Stimulated activated CD4-positive, alpha-beta T cell treated with anti-CD3 and anti-CD28 coated beads, Interleukin-1b, Interleukin-23, amount 100 ng/mL, for 24 hours (primary cell): ENCODE results near the gene MRS2.

Experiments
- DNase-seq, 4 experiments: peaks; one replicate each; pipeline ENCODE4 v3.0.0-alpha.2; 2020; ENCODE audit warnings: low read depth in 4 of 4, low spot score in 1 of 4

MRS2 gene

GRCh38 chr6:24429146-24429545 is 26.4 kb downstream of the MRS2 start:
- no peak for DNase-seq

DNA sequence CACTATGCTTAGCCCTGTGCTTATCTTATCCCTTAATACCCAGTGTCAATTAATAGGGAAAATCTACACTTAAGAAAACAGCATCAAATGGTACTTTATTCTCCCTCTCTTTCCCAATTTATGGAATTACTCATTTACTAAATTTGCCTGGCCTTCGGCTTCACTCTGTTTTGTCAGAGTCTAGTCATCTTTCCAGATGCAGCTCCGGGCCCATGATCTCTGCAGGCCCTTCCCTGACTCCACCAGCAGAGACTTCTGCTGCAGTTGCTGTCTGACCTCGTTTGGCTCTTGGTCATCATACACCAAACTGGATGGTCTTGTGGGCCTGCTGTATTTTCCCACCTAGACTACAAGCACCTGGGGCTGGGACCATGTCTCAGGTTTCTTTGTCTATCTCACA is 27.4 kb downstream of the MRS2 start:
- no peak for DNase-seq

GRCh38 chr6:24431045-24431451 is 28.3 kb downstream of the MRS2 start:
- no peak for DNase-seq

DNA sequence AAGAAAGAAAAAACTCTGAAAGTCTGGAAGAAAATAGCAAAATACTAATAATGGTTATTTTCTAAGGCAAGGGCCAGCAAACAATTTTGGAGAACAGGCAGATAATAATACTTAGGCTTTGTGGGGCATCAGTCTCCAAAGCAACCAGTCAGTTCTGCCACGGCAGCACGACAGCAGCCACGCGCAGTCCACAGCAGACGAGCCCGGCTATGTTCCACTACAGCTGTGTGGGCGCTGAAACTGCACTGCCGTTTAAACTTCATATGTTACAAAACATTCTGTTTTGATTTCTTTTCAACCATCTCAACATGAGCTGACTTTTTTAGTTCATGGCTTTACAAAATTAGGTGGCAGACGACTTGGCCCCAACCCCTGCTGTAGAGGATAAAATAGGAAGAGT is 29.9 kb downstream of the MRS2 start:
- no peak for DNase-seq

- DNase-seq: no peak
These were observed 34.2 kb downstream of the MRS2 start for GRCh38 chr6:24436979-24437378.

GRCh38 chr6:24439858-24440539 is 37.3 kb downstream of the MRS2 start:
- no peak for DNase-seq

DNA sequence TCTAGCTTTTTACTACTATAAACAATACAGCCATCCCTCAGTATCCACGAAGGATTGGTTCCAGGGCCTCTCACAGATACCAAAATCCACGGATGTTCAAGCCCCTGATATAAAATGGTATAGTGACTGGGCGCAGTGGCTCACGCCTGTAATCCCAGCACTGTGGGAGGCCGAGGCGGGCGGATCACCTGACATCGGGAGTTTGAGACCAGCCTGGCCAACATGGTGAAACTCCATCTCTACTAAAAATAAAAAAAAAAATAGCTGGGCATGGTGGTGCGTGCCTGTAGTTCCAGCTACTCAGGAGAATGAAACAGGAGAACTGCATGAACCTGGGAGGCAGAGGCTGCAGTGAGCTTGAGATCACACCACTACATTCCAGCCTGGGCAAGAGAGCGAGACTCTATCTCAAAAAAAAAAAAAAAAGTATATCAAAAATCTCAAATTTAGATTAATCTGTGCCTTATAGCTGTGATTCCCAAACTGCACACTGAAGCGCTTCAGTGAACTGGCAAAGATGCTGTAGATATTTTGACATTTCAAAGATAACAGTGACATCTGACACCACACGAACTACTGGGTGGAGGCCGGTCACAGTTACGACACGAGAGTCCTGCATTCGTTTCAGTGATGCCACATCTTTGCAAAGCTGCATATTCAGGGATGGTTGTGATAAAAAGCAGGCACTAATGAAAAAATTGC is 38.3 kb downstream of the MRS2 start:
- DNase-seq: no peak

GRCh38 chr6:24441599-24441904 is 38.8 kb downstream of the MRS2 start:
- DNase-seq: no peak

- no peak for DNase-seq
These were observed 41.9 kb downstream of the MRS2 start for GRCh38 chr6:24444588-24444987.

DNA sequence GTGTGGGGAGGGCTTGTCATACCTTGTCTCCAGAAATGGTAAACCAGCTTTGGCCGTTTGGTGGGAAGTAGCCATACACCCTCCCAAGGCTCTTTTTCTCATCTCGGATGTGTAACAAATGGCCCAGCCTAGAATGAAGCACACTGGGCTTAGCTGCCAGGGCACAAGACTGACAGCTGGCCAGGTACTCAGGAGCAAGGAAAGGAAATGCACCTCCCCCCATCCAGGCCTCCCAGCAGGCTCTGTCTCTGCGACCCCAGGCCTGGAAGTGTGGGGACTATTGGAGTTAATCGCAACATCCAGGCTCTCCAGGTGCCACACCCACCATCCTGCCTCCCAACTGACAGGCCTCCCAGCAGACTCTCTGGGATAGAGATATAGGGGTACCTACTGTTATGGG is 43.0 kb downstream of the MRS2 start:
- no peak for DNase-seq

GRCh38 chr6:24446670-24447069 is 43.9 kb downstream of the MRS2 start:
- DNase-seq: no peak

DNA sequence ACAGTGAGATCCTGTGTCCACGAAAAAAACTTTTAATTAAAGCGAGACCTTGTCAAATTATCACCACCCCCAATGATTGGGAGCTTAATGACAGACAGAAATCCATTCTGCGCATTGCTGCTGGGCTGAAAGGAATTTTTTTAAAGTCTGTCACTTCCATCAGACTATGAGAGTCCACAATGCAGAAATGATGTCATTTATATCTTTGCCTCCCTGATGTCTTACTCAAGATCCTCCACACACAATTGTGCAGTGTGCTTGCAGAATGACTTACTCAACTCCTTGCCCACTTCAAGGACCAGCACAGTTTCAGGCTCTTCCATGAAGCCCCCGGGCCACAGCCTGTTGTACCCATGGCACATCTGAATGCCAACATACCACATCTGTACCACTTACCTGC is 45.7 kb downstream of the MRS2 start:
- no peak for DNase-seq

DNA sequence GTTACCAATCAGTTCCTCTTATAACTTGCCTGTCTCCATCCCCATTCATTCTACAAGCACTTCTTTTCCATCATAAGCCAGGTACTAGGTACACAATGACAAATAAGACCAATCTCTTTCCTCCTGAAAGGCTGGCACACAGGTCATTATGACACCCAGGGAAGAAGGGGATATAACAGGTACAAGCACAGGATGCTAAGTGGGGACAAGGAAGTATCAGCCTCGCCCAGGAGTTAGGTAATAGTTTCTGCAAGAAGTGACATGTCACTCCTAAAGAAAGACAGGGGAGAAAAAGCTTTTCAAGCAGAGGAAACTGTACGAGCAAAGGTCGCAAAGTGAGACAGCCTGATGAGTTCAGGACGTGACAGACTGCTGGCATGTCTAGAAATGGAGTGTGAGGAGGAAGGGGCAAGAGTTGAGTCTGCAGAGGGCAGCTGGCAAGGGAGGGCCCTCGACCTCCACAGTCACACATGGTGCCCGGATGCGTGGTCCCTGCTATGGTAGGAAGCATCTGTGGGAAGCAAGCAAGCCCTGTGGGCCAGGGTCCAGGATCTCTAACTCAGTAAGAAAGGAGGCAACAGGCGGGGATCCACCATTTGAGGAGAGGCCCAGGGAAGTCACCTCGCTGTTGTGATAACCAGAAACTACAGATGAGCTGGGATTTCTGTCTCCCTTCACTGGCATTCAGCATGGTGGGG is 46.2 kb downstream of the MRS2 start:
- DNase-seq: no peak

GRCh38 chr6:24451581-24452388 is 49.0 kb downstream of the MRS2 start:
- DNase-seq: no peak

DNA sequence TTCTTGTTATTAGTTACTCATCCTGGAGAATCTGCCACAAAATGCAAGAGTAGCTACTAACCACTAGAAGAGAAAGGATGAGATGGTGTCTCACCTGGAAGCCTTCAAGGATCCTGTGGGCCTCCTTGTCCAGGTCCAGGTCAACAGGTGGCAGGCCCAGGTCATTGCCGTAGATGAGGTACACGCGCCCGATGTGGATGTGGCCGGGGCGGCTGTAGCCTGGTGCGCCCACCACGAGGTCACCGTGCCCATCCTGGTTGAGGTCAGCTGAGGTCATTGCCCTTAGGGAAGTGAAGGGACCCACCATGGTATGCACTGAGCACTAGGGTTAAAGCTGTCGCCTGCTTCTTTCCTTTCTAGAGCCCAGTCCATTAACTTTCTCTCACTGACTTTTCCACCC is 51.2 kb downstream of the MRS2 start:
- DNase-seq: no peak

GRCh38 chr6:24454452-24454851 is 51.7 kb downstream of the MRS2 start:
- DNase-seq: no peak

DNA sequence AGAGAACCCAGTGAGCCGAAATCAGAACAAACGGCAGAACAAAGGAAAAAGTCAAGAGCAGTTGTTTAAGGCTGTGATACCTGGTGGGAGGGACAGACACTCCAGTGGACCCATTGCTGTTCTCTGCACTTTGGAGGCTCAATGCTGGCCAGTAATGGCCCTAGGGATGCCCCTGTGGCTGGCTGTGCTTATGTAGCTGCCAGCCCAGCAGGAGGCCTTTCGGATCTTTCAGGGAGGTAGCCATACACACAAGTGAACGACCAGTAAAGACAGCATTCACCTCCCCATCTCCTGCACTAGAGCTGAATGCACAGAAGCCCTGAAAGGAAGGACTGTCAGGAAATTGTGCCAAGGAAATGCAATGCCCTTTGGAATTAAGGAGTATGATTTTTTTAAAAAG is 52.3 kb downstream of the MRS2 start:
- no peak for DNase-seq

DNA sequence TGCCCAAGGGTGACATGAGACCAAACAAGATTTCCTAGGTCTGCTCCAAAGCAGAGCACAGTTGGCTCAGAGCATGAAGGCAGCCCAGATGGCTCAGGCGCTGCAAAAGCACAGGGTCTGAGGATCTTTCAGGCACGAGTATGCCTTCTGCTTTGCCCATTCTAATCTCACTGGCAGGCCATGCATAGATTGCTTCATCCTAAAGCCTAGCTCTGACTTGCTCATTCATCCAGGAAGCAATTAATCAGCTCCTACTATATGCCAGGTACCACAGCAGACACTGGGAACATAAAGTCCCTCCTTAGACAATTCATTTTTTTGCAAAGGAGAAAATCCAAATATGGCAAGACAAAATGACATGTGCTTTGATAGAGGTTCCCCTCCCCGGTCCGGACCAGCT is 55.4 kb downstream of the MRS2 start:
- no peak for DNase-seq

DNA sequence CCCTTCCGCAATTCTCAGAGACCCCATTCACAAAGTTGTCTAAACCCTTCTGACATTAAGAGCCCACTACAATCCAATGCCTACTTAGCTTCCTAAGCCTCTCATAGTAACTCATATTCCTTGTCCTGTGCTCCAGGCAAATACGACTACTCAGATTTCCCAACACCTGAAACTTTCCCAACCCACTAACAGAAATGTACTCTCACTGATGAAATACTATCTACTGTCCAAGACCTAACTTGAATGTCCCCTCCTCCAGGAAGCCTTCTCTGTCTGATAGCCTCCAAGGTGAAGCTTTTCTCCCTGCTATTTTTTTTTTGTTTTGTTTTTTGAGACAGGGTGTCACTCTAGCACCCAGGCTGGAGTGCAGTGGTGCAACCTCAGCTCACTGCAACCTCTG is 56.2 kb downstream of the MRS2 start:
- no peak for DNase-seq

DNA sequence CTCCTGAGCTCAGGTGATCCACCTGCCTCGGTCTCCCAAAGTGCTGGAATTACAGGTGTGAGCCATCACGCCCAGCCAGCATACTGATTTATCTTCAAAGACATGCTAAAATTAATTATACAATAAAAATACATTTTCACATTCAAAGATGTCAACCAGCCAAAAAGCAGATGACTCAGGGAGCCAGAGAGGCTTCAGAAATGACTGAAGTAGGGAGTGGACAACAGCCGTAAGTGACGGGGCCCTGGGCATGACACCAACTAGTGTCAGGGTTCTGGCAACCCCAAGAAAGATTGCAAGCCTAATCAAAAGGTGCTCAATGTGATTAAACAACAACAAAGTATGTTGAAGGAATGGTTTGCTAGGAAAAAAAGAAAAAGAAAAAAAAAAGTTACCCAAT is 58.2 kb downstream of the MRS2 start:
- no peak for DNase-seq

DNA sequence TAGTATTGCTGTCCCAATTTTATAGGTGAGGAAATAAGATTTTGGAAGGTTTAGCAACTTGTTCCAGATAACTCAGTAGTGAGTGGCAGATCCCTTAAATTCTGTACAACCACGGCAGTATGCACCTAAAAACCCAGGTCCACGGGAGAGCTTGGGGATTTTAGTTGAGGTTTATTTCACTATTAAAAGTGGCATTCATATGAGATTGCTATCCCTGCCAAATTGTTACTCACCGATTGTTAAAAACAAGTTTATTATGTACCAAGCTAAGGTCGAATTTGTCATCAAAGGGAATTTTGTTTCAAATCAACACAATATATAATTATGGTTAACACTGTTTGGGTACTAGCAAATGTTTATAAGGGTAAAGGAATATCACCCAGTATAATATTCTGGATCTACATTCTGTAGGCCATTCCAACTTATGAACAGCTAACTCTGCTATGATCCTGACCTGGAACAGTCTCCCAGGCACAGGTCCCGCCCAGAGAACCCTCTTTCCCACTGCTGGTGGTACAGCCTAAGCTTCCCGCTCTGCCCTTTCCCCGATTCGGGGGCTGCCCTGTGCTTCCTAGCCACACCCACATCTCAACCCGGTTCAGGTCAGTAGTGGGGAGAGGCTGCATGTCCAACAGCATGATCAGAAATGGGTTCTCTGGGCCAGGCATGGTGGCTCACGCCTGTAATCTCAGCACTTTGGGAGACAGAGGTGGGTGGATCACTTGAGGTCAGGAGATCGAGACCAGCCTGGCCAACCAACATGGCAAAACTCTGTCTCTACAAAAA is 61.7 kb downstream of the MRS2 start:
- DNase-seq: no peak
